T follicular helper cell (primary cell): ENCODE results near the gene MIPOL1.

Experiments
- DNase-seq: peaks from one replicate; pipeline ENCODE4 v3.0.0-alpha.2; 2020; ENCODE audit warnings: low read depth

MIPOL1 gene

DNA sequence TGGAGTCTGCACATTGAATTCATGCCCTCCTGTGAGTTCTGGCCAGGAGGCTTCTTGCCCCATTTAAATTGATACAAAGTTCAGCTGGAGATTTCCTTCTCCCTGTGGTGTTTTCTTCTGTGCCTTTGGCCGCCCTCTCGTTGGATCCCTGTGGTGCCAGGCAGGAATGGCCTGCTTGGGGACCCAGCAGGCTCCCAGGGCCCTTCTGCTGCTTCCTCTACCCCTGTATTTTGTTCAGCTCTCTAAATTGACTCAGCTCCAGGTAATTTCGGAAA is 200.1 kb downstream of the MIPOL1 start:
- DNase-seq, result no peak

GRCh38 chr14:37399517-37399916 is 201.8 kb downstream of the MIPOL1 start:
- DNase-seq, result no peak

DNA sequence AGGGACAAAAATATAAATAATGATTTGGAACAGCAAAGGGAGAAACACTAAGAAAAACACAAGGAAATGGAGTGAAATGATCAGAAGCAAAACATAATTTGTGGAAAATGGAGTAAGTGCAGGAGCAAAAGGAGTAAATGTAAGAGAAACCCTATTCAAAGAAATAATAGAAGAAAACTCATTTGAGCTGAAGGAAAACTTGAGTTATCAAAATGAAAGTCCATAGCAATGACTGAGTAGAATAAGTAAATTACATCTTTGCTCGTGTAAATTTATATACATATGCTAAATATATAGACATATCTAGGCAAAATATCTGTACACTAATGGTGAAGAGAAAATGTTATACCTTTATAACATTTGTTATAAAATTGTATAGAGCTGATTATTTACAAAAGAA is 203.4 kb downstream of the MIPOL1 start:
- DNase-seq, result no peak

GRCh38 chr14:37403626-37404025 is 205.9 kb downstream of the MIPOL1 start:
- no peak for DNase-seq

- DNase-seq, result no peak
Observed at GRCh38 chr14:37406095-37406494, 208.4 kb downstream of the MIPOL1 start.

GRCh38 chr14:37411079-37411735 is 213.5 kb downstream of the MIPOL1 start:
- DNase-seq, result no peak

GRCh38 chr14:37413050-37413449 is 215.3 kb downstream of the MIPOL1 start:
- no peak for DNase-seq

DNA sequence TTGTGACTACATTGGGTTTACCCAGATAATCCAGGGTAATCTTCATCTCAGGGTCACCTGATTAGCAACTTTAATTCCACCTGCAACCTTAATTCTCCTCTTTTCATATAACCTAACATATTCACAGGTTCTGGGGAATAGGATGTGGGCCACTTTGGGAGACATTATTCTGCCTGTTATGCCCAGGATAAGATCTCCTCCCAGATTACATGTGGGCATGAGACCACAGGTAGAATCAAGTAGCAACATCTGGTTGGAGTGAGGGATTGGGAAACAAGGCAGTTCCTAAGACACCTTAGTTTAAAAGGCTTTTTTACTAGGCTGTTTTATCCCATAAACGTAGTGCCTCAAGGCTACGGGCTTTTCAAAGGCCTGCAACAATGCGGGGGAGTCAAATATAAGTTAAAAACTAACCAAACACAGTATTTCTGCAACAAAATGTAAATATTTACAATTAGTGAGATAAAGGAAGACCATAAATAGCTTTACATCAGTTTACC is 215.8 kb downstream of the MIPOL1 start:
- no peak for DNase-seq

DNA sequence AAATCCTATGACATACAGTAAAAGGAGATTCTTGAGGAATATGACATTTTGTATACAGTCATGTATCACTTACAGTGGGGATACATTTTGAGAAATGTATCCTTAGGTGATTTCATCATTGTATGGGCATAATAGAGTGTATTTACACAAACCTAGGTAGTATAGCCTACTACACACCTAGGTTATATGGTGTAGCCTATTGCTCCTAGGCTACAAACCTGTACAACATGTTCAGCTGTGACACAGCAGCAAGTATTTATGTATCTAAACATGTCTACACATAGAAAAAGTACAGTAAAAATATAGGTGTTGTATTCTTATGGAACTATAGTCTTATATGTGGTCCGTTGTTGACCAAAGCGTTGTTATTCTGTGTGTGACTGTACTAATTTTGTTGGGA is 218.5 kb downstream of the MIPOL1 start:
- no peak for DNase-seq

DNA sequence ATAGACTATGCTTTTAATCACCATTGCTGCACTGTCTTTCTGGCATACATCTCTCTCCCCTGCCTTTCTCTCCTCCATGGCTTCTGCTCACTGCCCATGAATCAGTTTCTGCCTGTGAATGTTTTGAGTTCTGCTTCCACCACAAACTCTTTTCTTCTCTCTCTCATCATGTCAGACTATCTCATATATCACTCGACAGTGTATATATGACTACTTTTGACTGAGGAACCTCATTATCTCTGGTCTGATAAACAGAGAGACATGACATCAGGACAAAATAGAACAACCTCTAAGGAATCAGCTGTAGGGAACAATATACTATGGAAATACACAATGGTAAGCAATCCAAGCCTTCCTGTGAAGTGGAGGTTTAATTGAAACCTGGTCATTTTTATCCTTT is 219.4 kb downstream of the MIPOL1 start:
- DNase-seq, result no peak

- no peak for DNase-seq
Observed at GRCh38 chr14:37417833-37418232, 220.1 kb downstream of the MIPOL1 start.

- DNase-seq, result no peak
Observed at GRCh38 chr14:37420622-37421021, 222.9 kb downstream of the MIPOL1 start.

DNA sequence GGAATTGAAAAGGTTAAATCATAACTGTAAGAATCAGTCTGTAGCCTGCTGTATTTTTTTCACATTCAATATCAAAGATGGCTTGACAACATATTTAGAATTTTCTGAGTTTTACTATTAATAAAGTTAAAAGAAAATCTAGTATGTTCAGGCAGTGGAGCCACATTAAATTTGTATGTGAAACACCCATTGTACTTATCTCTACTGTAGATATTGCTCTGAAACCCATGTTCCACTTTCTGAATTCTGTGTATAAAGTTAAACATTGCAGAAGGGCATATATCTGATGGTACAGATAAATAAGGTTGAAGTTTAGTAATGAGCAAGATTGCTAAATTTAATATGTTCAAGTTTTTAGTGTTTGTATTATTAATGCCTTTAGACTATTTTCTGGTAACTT is 224.6 kb downstream of the MIPOL1 start:
- DNase-seq, result no peak

DNA sequence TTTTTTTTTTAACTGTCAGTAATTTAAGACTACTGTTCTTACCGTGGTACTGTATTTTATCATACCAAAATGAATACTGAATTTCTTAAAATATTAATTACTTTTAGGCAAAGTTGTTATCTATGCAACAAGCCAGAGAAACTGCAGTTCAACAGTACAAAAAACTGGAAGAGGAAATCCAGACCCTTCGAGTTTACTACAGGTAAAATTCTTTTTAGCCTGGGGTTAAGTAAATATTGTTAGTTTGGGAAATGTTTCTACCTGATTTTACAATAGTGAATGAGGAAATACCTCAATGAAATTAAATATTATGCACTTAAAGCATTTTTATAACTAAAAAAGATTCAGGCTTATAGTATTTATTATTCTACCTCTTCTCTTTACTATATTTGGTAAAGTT is 225.0 kb downstream of the MIPOL1 start:
- no peak for DNase-seq

GRCh38 chr14:37428954-37429353 is 231.2 kb downstream of the MIPOL1 start:
- no peak for DNase-seq

DNA sequence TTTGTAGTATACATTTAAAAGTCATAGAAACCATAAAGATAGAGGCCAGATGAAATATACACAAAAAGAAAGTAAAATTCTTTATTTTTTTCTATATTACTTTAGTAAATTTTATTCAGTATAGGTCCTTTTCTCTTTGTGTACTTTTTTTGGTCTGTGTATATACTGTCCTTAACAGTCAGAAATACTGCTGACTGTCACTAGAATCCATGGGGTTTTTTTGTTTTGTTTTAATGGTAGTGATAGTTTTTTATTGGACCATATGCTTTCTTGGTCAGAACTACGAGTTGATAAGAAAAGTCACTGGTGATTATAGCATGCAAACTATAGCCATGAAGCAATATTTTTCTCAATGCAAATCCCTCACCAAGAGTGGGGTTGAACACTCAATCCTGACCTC is 231.9 kb downstream of the MIPOL1 start:
- DNase-seq, result no peak

DNA sequence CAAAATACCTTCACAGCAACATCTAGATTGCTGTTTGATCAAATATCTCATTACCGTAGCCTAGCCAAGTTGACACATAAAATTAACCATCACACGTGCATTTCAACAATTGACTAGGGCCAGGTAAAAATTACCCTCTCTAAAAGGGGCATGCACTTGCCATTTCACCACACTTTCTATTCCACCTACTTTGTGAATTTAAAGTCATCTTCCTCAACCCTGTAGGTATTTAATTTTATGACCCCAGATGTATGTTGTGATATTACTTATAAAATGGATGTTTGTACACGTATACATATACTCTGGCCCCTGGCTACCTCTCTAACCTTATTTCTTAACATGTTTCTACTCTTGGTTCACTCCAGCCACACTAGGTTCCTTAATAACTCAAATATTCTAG is 237.1 kb downstream of the MIPOL1 start:
- DNase-seq, result no peak

GRCh38 chr14:37436519-37436918 is 238.8 kb downstream of the MIPOL1 start:
- DNase-seq, result no peak

GRCh38 chr14:37437490-37437889 is 239.8 kb downstream of the MIPOL1 start:
- no peak for DNase-seq

DNA sequence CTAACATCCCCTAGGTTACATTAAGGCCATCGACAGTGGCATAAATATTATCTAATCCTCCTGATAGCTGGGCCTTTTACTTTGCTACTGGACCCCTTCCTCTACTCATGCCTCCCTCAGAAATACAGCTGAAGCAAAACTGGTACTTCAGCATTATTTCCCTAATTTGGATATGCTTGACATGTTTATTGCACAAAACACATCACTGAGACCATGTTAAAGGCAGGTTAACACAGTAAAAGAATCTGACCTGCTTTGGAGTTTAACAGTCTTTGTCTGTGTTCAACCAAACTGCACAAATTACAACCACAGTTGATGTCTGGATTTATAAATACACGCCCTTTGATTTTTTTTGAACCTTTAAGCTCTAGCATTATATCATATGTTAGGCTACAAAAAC is 240.7 kb downstream of the MIPOL1 start:
- no peak for DNase-seq

DNA sequence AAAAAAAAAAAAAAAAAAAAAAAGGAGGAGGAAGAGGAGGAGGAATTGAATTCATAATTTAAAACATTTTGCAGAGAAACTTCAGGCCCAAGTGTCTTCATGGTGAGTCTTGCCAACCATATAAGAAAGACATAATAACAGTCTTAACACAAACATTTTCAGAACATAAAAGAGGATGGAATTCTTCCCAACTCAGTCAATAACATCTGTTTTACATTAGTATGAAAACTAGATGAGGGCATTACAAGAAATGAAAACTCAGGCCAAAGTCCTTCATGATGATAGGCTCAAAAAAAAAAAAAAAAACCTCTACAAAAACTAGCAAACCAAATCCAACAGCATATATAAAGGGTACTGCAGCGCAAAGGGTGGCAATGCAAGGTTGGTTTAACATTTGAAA is 245.7 kb downstream of the MIPOL1 start:
- DNase-seq, result no peak

GRCh38 chr14:37447883-37448391 is 250.2 kb downstream of the MIPOL1 start:
- DNase-seq, result no peak

DNA sequence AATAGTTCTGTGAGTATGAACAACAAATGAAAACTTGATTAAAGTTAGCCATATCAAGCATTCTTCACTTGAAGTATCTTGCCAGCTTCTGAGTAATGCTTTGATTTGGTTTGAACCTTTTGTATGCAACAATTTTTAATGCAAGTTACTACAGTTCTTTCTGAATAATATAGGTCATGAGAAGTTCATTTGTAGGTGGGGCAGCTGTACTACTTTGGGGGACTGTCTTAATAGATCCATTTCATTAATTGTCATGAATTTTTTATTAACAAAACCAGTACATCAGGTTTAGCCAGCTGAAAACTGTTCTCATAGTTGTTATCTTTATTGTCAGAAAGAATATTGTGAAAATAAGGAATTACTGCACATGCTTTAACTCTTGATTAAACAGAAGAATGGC is 254.6 kb downstream of the MIPOL1 start:
- no peak for DNase-seq

DNA sequence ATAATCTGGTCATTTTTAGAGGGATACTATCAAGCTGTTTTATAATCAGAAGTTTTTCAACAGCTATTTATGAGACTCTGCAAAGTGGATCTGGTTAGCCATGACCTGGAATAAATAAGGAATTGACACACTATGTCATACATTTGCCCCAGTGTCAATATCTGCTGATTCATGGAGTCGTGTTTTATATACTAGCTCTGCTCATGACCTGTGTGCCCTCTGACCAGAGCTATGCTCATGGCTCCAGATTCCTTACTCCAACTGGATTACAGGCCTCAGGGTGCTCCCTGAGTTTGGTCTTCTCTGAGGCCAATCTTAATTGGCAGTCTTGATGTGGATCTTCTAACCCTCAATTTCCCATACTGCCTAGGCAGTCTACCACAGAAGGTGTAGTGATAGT is 256.2 kb downstream of the MIPOL1 start:
- no peak for DNase-seq
